NOMO-1 (cell line): ENCODE measurements around the gene LYG1.
"Not testable (repeated sequence)": the region's sequence is repeated elsewhere in the genome, so short reads cannot be mapped to it uniquely, and the experiment has no call there.

ENCODE experiments used
- DNase-seq, 2 experiments: peaks; one replicate each; lab custom pipeline; 2025; ENCODE audit not compliant: unreplicated experiment in 2 of 2; lab: John Stamatoyannopoulos, UW

Gene LYG1

GRCh38 chr2:99301097-99301496 is at the start of gene LYG1:
TSS of gene LYG1 (minus strand) at chr2:99301197. CDS start at chr2:99295670, 5,527 bp downstream.
- DNase-seq: not testable (repeated sequence)

GRCh38 chr2:99350194-99350593 is 49.2 kb upstream of the LYG1 start:
- DNase-seq: peak in 1 of 2 experiments; percentile 14

- no peak for DNase-seq
Measured at GRCh38 chr2:99348173-99348572, 47.2 kb upstream of the LYG1 start.

GRCh38 chr2:99346218-99346617 is 45.2 kb upstream of the LYG1 start:
- DNase-seq: no peak

- not testable (repeated sequence) for DNase-seq
Measured at GRCh38 chr2:99345446-99345845, 44.4 kb upstream of the LYG1 start.

- no peak for DNase-seq
Measured at GRCh38 chr2:99342536-99342935, 41.5 kb upstream of the LYG1 start.

- DNase-seq: no peak
Measured at GRCh38 chr2:99340669-99341236, 39.8 kb upstream of the LYG1 start.

- peak in 1 of 2 experiments; percentile 52 for DNase-seq
Measured at GRCh38 chr2:99338029-99338585, 37.1 kb upstream of the LYG1 start.

- DNase-seq: peak; percentile 88 to 94
Measured at GRCh38 chr2:99337113-99338028, 36.4 kb upstream of the LYG1 start, which contains the start of gene EIF5B. TSS of gene EIF5B (plus strand) at chr2:99337389. CDS start at chr2:99337555, 166 bp downstream.

GRCh38 chr2:99336804-99337112 is 35.8 kb upstream of the LYG1 start:
- no peak for DNase-seq

GRCh38 chr2:99335911-99336803 is 35.2 kb upstream of the LYG1 start, which contains the start of gene TXNDC9:
TSS of gene TXNDC9 (minus strand) at chr2:99336333. CDS start at chr2:99333210, 3,123 bp downstream.
- peak; percentile 99 for DNase-seq

- no peak for DNase-seq
Measured at GRCh38 chr2:99325384-99325783, 24.4 kb upstream of the LYG1 start.

- not testable (repeated sequence) for DNase-seq
Measured at GRCh38 chr2:99317873-99318200, 16.8 kb upstream of the LYG1 start.

GRCh38 chr2:99317161-99317872 is 16.3 kb upstream of the LYG1 start:
- no peak for DNase-seq

- DNase-seq: no peak
Measured at GRCh38 chr2:99299580-99299979, 1.4 kb downstream of the LYG1 start.

- no peak for DNase-seq
Measured at GRCh38 chr2:99297994-99298393, 3.0 kb downstream of the LYG1 start.

- no peak for DNase-seq
Measured at GRCh38 chr2:99285526-99285925, 15.5 kb downstream of the LYG1 start.

- no peak for DNase-seq
Measured at GRCh38 chr2:99279969-99280695, 20.9 kb downstream of the LYG1 start.

- DNase-seq: no peak
Measured at GRCh38 chr2:99278793-99279291, 22.2 kb downstream of the LYG1 start.
